ENCODE measurements around the gene CEP192. TPM values are rescaled to one million over a fixed set of nuclear protein-coding genes. Genes with fewer than 3 reads are reported as not detected.

CEP192 gene
- total and polyA plus RNA-seq, 2 of the 13 experiments (the other 11 are each of a cell fraction or from before 2014, with no cell fraction given): 15.3 to 24.7 TPM

DNA sequence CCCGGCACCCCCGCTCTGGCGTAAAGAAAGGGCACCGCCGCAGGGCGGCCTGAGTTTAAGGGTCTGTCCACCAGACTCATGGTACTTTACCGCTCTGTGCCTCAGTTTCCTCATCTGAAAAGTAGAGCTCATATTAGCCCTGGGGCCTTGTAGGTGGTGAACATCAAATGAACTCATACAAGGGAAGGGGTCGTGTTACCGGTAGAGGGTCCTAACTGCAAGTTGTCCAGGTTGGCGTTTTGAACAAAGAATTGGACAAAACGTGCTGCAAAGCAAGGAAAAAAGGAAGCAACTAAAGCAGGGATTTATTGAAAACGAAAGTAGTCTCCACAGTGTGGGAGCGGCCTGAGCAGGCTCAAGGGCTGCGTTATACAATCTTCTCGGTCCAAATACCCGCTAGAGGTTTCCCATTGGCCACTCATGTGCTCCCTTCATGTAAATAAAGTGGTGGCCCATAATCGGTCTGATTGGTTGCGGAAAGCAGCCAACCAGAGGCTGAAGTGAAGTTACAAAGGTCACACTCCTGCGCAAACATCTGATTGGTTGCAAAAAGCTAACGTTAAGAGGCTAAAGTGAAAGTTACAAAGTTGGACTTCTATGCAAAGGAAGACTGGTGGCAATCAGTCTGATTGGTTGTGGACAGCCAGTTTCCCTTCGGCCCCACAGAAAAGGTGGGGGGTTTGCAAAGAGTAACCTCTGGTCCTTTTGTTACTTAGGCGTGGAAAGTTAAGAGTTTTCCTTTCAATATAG is 146.7 kb downstream of the CEP192 start (continued):
- TF ChIP-seq, protein P1, sequence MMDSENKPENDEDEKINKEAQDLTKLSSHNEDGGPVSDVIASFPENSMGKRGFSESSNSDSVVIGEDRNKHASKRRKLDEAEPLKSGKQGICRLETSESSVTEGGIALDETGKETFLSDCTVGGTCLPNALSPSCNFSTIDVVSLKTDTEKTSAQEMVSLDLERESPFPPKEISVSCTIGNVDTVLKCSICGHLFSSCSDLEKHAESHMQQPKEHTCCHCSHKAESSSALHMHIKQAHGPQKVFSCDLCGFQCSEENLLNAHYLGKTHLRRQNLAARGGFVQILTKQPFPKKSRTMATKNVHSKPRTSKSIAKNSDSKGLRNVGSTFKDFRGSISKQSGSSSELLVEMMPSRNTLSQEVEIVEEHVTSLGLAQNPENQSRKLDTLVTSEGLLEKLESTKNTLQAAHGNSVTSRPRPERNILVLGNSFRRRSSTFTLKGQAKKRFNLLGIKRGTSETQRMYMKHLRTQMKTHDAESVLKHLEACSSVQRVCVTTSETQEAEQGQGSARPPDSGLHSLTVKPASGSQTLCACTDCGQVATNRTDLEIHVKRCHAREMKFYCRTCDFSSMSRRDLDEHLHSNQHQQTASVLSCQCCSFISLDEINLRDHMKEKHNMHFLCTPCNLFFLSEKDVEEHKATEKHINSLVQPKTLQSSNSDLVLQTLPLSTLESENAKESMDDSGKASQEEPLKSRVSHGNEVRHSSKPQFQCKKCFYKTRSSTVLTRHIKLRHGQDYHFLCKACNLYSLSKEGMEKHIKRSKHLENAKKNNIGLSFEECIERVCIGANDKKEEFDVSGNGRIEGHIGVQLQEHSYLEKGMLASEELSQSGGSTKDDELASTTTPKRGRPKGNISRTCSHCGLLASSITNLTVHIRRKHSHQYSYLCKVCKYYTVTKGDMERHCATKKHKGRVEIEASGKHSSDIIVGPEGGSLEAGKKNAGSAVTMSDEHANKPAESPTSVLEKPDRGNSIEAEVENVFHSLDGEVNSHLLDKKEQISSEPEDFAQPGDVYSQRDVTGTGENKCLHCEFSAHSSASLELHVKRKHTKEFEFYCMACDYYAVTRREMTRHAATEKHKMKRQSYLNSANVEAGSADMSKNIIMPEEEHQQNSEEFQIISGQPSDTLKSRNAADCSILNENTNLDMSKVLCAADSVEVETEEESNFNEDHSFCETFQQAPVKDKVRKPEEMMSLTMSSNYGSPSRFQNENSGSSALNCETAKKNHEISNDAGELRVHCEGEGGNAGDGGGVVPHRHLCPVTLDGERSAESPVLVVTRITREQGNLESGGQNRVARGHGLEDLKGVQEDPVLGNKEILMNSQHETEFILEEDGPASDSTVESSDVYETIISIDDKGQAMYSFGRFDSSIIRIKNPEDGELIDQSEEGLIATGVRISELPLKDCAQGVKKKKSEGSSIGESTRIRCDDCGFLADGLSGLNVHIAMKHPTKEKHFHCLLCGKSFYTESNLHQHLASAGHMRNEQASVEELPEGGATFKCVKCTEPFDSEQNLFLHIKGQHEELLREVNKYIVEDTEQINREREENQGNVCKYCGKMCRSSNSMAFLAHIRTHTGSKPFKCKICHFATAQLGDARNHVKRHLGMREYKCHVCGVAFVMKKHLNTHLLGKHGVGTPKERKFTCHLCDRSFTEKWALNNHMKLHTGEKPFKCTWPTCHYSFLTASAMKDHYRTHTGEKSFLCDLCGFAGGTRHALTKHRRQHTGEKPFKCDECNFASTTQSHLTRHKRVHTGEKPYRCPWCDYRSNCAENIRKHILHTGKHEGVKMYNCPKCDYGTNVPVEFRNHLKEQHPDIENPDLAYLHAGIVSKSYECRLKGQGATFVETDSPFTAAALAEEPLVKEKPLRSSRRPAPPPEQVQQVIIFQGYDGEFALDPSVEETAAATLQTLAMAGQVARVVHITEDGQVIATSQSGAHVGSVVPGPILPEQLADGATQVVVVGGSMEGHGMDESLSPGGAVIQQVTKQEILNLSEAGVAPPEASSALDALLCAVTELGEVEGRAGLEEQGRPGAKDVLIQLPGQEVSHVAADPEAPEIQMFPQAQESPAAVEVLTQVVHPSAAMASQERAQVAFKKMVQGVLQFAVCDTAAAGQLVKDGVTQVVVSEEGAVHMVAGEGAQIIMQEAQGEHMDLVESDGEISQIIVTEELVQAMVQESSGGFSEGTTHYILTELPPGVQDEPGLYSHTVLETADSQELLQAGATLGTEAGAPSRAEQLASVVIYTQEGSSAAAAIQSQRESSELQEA (CRISPR knock-in tag; IDR thresholded peaks at IDR 0.05; ENCODE audit: not compliant biosample characterization): no peak
- TF ChIP-seq ATM (IDR thresholded peaks at IDR 0.05; ENCODE audit: borderline replicate concordance) (peak; percentile 94; the same call in 1 of the 2 replicates), GATAD2A (CRISPR knock-in tag; IDR thresholded peaks at IDR 0.05) (peak; percentile 31), ZNF839 (CRISPR knock-in tag; IDR thresholded peaks at IDR 0.05; ENCODE audit: borderline replicate concordance) (0 out of 2 replicates have a peak, but pooled peaks have one; percentile 7), ZNF547 (CRISPR knock-in tag; IDR thresholded peaks at IDR 0.05) (no peak), THAP8 (CRISPR knock-in tag; IDR thresholded peaks at IDR 0.05; ENCODE audit: borderline replicate concordance) (0 out of 2 replicates have a peak, but pooled peaks have one; percentile 2), TEAD3 (CRISPR knock-in tag; optimal IDR thresholded peaks at IDR 0.05; ENCODE audit: borderline replicate concordance) (peak; percentile 49), ZNF615 (CRISPR knock-in tag; IDR thresholded peaks at IDR 0.05; ENCODE audit: borderline replicate concordance) (0 out of 2 replicates have a peak, but pooled peaks have one; percentile 9), ERF (CRISPR knock-in tag; IDR thresholded peaks at IDR 0.05) (0 out of 2 replicates have a peak, but pooled peaks have one; percentile 8), CEBPG (CRISPR knock-in tag; IDR thresholded peaks at IDR 0.05) (peak; percentile 31; the same call in 1 of the 2 replicates)
- TF ChIP-seq, protein P2, sequence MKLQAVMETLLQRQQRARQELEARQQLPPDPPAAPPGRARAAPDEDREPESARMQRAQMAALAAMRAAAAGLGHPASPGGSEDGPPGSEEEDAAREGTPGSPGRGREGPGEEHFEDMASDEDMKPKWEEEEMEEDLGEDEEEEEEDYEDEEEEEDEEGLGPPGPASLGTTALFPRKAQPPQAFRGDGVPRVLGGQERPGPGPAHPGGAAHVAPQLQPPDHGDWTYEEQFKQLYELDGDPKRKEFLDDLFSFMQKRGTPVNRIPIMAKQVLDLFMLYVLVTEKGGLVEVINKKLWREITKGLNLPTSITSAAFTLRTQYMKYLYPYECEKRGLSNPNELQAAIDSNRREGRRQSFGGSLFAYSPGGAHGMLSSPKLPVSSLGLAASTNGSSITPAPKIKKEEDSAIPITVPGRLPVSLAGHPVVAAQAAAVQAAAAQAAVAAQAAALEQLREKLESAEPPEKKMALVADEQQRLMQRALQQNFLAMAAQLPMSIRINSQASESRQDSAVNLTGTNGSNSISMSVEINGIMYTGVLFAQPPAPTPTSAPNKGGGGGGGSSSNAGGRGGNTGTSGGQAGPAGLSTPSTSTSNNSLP (IDR thresholded peaks at IDR 0.05; ENCODE audit: low read depth, low read length): peak; percentile 30; the same call in 1 of the 2 replicates
- TF ChIP-seq, protein P3, sequence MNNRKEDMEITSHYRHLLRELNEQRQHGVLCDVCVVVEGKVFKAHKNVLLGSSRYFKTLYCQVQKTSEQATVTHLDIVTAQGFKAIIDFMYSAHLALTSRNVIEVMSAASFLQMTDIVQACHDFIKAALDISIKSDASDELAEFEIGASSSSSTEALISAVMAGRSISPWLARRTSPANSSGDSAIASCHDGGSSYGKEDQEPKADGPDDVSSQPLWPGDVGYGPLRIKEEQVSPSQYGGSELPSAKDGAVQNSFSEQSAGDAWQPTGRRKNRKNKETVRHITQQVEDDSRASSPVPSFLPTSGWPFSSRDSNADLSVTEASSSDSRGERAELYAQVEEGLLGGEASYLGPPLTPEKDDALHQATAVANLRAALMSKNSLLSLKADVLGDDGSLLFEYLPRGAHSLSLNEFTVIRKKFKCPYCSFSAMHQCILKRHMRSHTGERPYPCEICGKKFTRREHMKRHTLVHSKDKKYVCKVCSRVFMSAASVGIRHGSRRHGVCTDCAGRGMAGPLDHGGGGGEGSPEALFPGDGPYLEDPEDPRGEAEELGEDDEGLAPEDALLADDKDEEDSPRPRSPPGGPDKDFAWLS (CRISPR knock-in tag; IDR thresholded peaks at IDR 0.05; ENCODE audit: borderline replicate concordance): no peak

Measured in HepG2 (cell line).